Islet of Langerhans (tissue), 1 donor: ENCODE data around the gene FRMD4A.
"Not testable (repeated sequence)": the region's sequence is repeated elsewhere in the genome, so short reads cannot be mapped to it uniquely, and the experiment has no call there.

Experiments used
- FAIRE-seq: peaks from one replicate; lab custom pipeline; 2011; peaks lifted over from hg19 to GRCh38; lab: Jason Lieb, UNC

FRMD4A gene

DNA sequence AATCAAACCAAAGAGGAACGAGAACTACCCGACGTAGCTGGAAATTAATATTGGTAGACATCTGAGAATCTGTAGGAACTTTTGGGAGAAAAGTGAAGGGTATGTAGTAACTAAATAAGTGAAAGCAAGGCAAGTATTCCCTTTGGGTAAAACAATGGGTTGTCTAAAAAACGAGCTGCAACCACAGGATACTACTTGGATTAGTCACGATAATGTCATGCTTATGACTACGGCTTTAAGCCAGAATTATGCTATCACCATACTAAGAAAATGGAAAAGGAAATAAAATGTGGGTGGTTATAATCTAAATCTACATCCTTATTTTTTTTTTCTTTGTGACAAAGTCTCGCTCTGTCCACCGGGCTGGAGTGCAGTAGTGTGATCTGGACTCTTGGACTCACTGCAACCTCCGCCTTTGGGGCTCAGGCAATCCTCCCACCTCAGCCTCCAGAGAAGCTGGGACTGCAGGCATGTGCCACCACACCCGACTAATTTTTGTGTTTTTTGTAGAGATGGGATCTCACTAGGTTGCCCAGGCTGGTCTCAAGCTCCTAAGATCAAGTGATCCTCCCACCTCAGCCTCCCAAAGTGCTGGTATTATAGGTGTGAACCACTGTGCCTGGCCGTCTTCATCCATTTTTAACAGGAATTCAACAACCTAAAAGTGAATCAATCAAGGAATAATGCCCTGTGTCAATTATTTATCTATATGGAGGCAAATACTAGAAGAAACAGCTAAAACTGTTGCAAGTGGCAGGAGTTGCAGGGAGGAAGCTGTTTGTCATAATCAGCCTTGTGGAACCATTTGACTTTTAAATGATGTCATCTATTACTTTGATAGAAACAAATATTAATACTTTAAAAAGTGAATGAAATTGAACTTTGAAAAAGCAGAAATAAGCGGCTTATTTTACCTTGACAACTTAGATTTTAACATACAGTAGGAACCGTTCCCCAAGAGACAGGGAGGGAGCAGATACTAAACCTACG lies 554.6 kb downstream of the FRMD4A start:
- no peak for FAIRE-seq

DNA sequence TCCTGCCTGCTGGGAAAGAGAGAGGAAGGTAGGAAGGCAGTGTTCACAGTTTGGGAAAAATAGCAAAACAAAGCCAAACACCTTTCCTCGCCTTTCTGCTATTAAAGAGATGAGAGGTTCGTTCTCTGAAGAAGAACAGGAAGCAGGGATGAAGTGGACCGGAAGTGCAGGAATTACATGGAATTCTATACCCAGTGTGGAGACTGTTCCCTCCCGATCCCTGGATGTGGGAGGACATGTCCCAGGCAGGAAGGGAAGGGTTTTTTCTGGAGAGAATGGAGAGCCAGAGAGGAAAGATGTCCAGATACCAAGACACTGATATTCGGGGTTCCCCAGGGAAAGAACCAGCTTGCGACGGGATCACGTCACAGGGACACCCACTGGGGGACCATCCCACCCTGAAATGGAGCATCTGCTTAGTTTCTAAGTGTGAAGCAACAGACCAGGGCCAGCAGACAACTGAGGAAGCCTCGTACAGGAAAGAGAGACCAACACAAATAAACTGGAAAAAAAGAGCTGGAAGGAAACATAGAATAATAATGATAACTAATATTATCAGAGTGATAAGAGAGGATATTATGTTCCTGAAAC lies 556.3 kb downstream of the FRMD4A start:
- no peak for FAIRE-seq

DNA sequence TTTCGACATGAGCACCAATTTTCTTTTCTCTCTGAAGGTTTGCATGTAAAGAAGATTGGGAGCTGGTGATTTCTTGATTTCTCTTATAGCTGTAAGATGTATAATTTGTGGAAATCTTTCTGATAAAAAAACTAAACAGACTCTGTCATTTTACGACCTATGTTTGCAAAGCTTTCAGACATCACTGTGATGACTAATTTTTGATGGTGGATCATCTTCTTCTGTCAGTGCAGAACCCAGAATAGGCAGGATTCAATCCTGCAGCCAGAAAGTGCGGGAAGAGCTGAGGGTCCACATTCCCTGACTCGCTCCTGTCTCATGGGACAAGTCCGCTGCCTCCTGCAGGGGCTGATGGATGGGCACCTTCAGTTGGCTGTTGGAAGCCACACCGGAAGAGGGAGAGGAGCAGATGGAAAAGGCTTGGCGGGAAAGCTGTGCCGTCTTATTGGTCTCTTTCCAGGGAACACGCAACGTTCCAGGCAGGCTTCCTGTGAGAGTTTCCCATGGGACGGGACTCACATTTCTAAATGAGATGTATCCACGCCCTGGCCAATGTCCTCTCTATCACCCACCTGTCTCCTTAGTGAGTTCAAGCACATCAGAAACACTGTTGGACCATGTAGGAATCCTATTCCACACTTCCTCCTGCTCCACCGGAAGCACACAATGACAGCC lies 557.1 kb downstream of the FRMD4A start:
- no peak for FAIRE-seq

- FAIRE-seq, result no peak
Observed at GRCh38 chr10:13773043-13773442, 557.7 kb downstream of the FRMD4A start.

DNA sequence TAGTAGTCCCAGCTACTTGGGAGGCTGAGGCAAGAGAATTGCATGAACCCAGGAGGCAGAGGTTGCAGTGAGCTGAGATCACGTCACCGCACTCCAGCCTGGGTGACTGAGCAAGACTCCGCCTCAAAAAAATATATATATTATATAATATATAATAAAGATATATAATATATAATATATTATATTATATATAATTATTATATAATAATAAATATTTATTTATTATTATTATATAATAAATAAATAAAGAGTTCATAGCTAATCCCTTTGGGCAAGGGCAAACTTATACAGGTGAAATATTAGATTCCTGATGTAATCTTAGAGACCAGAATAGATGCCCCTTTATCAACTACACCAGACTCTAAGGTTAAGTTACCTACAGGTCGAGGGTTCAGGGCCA lies 558.7 kb downstream of the FRMD4A start:
- no peak for FAIRE-seq

- FAIRE-seq, result no peak
Observed at GRCh38 chr10:13770760-13771493, 559.8 kb downstream of the FRMD4A start.

- FAIRE-seq, result no peak
Observed at GRCh38 chr10:13769946-13770345, 560.8 kb downstream of the FRMD4A start.

DNA sequence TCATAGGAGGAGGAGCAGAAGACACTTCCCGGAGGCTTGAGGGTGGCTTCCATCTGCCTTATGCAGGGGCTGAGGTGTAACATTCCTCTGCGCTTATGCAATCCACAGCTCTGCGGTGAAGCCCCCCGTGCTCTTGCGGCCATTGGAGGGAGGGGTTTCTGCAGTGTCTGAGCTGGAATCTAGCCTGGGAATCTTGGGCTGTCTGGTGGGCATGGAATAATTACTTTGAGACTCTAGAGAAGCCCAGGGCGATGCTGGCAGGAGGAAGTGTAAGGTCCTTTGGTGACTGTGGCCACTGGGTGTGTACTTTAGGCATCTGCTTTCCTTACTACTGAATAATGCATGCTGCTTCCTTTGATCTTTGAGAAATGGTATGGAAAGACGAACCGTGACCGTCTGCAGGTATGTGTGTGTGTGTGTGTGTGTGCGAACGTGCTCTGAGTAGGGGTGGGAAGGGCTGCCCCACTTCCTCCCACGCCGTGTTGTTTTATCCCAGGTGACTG lies 563.0 kb downstream of the FRMD4A start:
- no peak for FAIRE-seq

DNA sequence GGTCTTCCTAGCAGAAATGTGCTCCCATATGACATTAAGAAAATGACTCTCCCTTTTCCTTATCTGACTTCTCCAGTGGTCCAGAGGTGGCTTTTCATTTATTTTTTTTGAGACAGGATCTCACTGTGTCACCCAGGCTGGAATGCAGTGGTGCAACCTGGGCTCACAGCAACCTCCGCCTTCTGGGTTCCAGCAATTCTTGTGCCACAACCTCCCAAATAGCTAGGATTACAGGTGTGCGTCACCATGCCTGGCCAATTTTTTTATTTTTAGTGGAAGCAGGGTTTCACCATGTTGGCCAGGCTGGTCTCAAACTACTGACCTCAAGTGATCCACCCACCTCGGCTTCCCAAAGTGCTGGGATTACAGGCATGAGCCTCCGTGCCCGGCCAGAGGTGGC lies 563.6 kb downstream of the FRMD4A start:
- FAIRE-seq, result not testable (repeated sequence)

DNA sequence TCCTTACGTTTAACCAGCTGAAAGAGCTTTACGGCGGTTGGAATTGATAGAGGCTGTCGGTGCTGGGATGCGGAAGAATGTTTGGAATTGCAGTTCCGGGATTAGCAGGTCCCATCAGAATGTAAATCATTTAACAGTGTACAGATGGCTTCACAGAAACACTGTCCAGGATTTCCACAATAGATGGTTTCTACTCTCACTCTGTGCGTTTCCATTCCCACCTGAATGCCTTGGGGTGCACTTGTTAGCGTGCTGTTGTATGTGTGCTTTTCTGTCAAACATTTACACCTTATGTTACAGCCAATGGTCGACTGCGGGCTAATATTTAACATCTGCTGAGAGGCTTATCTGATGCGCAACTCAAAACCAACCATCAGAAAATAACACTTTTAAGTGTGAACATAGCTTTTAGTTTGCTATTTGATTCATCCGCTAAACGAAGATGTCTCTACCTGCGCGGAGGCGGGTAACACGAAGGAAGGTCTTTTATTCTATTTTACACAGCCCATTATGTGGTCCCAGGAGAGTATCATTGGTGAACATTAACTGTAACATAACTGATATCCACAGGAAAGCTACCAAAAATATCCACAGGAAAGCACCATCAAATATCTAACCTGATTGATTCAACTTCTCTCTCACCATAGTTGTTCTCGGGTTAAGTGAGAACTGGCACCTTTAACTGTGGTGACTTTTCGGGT lies 564.9 kb downstream of the FRMD4A start:
- peak; percentile 13 for FAIRE-seq

GRCh38 chr10:13761490-13762091 lies 569.1 kb downstream of the FRMD4A start:
- no peak for FAIRE-seq

DNA sequence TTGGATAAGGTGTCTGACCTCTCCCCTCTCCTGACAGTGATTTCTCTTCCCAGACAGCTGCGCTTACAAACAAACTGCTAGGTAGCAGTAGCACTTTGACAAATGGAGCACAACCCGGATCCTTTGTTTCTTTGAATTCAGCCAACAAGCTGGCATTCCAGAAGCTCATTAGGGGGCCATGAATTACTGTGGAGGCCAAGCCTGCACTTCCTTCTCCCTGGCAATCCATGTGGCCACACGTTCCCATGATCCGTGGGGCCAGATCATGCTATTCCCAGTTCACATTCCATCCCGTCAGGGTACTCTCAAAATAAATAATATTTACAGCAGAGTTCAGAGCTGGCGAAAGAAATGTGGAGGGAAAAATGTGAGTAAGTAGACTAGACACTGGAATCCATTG lies 571.6 kb downstream of the FRMD4A start:
- FAIRE-seq, result no peak

DNA sequence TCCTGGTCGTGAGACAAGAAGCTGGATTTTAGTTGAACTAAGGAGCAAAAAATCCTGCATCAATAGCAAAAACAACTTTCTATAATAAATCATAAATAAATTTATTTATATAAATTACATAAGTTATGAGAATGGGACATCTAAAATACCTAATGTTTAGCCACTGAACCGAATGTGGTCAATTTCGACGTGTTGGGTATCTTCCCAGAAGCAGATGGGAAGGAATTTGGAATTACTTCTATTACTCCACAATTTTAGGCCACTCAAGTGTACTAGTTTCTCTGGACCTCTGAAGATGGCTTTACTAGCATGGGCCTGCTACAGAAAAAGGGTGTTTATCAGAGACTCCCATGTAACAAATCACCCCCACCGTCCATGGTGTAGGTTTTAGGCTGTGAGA lies 572.0 kb downstream of the FRMD4A start:
- no peak for FAIRE-seq

DNA sequence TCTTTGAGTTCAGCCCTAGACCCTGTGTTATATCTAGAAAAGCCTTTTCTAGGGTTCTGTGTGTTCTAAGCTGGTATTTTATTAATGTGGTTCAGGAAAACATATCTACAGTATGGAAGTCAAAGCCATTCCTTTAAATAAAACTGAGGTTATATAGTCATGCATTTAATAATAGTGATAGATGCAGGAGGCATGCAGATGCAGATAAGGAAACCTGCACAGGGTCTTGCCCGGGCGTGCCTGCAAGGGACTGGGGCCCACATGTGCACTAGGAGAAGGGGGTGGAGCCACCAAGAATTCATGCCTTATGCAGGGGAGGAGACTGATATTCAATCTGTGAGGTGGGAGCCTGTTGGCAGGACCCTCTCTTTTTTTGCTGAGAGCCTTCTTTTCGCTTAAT lies 572.4 kb downstream of the FRMD4A start:
- no peak for FAIRE-seq

DNA sequence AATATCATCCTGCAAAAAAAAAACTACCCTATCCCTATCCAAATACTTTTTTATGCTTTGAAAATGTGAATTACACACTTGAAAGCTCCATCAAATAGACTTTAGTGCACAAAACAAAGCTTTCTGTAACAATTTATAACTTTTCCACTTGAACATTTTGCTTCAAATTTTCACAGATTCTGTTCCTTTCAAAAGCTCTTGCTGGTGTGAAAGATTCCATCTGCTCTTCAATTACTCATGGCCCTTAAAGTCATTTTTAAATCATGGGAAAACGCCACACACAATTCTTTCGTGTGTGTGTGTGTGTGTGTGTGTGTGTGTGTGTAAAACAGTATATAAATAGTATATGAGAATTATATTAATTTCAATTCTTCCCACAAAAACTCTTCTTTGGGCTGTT lies 576.4 kb downstream of the FRMD4A start:
- no peak for FAIRE-seq

GRCh38 chr10:13751191-13751764 lies 579.4 kb downstream of the FRMD4A start:
- FAIRE-seq, result no peak

DNA sequence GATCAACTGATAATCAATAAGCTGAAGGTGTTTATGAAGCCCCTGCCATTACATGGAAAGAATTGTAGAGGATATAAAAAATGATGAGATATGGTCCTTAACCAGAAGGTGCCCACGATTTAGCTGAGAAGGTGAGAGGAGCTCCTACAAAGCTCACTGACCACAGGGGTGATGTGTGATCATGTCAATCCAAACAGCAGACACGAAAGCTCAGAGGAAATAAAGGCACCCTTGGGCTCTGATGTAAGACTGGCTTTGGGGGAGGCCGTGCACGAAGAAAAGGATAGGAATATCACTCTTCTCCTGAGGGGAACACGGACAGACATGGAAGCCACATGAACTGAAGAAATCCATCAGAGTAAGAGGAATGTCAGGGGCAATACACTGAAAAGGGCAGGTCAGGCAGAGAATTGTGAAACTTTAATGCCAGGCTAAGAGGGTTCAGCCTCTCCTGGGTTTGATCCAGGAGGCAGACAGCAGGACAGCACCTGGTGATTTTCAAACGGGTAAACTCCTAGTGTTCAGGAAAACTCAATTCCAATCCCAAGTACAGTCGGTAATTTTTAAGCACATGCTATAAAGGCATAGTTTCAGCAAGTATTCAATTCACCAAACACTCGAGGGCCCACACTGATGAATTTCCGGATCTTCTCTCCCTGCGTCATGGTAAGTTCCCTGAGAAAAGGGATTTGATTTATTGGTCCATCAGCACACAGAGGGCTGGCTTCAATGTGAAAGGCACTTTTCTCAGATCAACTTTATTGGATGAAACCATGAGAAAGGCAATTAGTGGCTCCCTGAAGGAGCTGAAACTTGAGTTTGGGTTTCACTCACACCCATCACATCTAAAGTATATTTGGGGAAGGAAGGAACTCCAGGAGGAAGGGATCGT lies 580.2 kb downstream of the FRMD4A start:
- FAIRE-seq, result no peak

DNA sequence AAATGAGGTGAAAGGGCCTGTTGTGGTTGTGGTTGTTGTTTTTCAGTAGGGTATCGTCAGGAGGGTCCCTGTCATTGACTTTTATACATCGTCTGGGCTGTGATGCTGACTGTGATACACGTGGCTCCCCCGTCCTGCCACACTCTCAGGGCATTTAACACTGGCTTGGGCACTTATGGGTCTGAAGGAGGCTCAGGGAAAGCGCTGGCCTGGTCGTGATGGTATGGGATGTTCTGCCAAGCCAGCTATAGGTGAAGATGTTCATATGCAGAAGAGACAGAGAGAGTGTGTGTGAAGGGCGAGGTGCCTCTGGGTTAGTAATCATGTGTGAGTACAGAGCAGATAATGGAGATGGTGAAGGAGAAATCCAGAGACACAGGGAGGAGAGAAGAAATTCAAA lies 585.5 kb downstream of the FRMD4A start:
- FAIRE-seq, result no peak

DNA sequence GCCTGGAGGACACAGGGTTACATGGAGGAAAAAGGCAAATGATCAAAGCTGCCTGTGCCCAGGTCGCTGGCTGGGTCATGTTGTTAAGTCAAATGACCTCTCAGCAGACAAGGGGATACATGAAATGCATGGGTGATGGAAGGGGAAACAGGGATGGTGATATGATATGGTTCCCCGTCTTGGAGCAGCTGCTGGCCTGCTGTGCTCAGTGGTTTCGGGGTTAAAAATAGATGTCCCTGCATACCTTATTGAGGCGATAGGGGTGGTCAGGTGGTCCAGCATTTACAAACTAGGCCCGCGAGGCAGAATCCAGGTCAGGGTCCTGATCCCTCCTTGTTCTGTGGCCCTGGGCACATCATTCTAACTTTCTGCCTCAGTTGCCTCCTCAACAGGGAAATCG lies 586.8 kb downstream of the FRMD4A start:
- FAIRE-seq, result no peak
